HepG2 (cell line): Measurements from ENCODE around the gene GPR87. TPM values are rescaled to one million over a fixed set of nuclear protein-coding genes. Genes with fewer than 3 reads are reported as not detected.

ENCODE experiments used
- ATAC-seq: fragments of 200-7000 bp; cut with Tn5 transposase; 3 replicates; pipeline ENCODE4 v1.9.1; 2020; ENCODE audit warnings: mild to moderate bottlenecking, moderate library complexity
- BruUV-seq: library from RNA; stranded (reverse); fragments of 400-500 nt; replicated peaks from 2 replicates; lab custom pipeline; 2021; lab: Mats Ljungman, UMichigan
- CTCF ChIA-PET: fragments of 300-600 bp; formaldehyde crosslinking; extraction: SDS; loops from one replicate; lab custom pipeline; 2021; ENCODE audit warnings: low total read pairs, inconsistent platforms, low intra/inter-chr PET ratio; lab: Yijun Ruan, JAX
- POLR2A ChIA-PET: fragments of 350-600 bp; sonication (Branson Sonifier 250); formaldehyde crosslinking; loops from one replicate; lab custom pipeline; 2020; ENCODE audit warnings: antibody characterized with exemption, inconsistent platforms; lab: Yijun Ruan, JAX
- DNase-seq: peaks from one replicate; pipeline ENCODE4 v3.0.0-alpha.2; 2015; ENCODE audit warnings: low spot score
- FAIRE-seq: peaks from 3 replicates; lab custom pipeline; 2011; peaks lifted over from hg19 to GRCh38; lab: Jason Lieb, UNC
- H2AFZ ChIP-seq: one replicate; pipeline ENCODE4 v1.6.1; 2011; ENCODE audit warnings: low read length, inconsistent platforms
- H3K27ac ChIP-seq: fragments of 300-600 bp; 3 replicates; pipeline ENCODE4 v1.8.0; 2011; ENCODE audit warnings: mixed run types, mild to moderate bottlenecking, mixed read lengths, low read length, inconsistent platforms; ENCODE audit not compliant: insufficient read depth; ENCODE audit errors: extremely low read length
- H3K27me3 ChIP-seq, 2 experiments: fragments of 200-600 bp in 1 of 2; 2 replicates in 1 of 2; 3 replicates in 1 of 2; pipeline versions ENCODE4 v1.6.0 to v1.8.0; 2011; ENCODE audit warnings: low read length in 2 of 2, mild to moderate bottlenecking in 2 of 2, moderate library complexity in 2 of 2, inconsistent platforms in 1 of 2; ENCODE audit not compliant: insufficient read depth in 2 of 2, control insufficient read depth in 1 of 2
- H3K36me3 ChIP-seq, 2 experiments: fragments of 200-600 bp in 1 of 2; replicated peaks in 1 of 2; 2 replicates in 1 of 2; 3 replicates in 1 of 2; pipeline versions ENCODE4 v1.5.1 to v1.8.0; 2011; ENCODE audit warnings: low read length in 2 of 2, inconsistent platforms in 1 of 2; ENCODE audit not compliant: insufficient read depth in 2 of 2, control insufficient read depth in 1 of 2
- H3K4me1 ChIP-seq: 2 replicates; pipeline ENCODE4 v1.5.1; 2012; ENCODE audit warnings: low read length, inconsistent platforms; ENCODE audit not compliant: insufficient read depth
- H3K4me2 ChIP-seq: 2 replicates; pipeline ENCODE4 v1.6.0; 2011; ENCODE audit warnings: low read depth, low read length, inconsistent platforms
- H3K4me3 ChIP-seq, 3 experiments: fragments of 200-600 bp in 1 of 3; sonication (generic), shearing (Covaris generic) in 1 of 3; replicated peaks in 1 of 3; 2 replicates each; pipeline ENCODE4 v1.5.1; 2011 to 2016; ENCODE audit warnings: low read length in 3 of 3, inconsistent platforms in 2 of 3, low read depth in 2 of 3, mild to moderate bottlenecking in 2 of 3, control low read depth in 1 of 3, mixed read lengths in 1 of 3; ENCODE audit not compliant: insufficient read depth in 1 of 3
- H3K79me2 ChIP-seq: one replicate; pipeline ENCODE4 v1.6.1; 2011; ENCODE audit warnings: low read length, inconsistent platforms; ENCODE audit not compliant: insufficient read depth
- H3K9ac ChIP-seq: 2 replicates; pipeline ENCODE4 v1.6.0; 2011; ENCODE audit warnings: mild to moderate bottlenecking, low read depth, low read length, inconsistent platforms; ENCODE audit not compliant: insufficient read depth
- H3K9me3 ChIP-seq: 2 replicates; pipeline ENCODE4 v1.5.1; 2012; ENCODE audit warnings: mild to moderate bottlenecking, low read length
- H4K20me1 ChIP-seq: 2 replicates; pipeline ENCODE4 v1.6.0; 2011; ENCODE audit warnings: inconsistent platforms, mild to moderate bottlenecking, low read length, moderate library complexity; ENCODE audit not compliant: insufficient read depth
- ADNP ChIP-seq: sonication (generic); formaldehyde crosslinking; IDR thresholded peaks from 2 replicates; pipeline ENCODE4 v1.4.0; 2020; ENCODE audit warnings: missing genetic modification reagents
- CHD2 ChIP-seq: IDR thresholded peaks from 2 replicates; pipeline ENCODE4 v1.6.1; 2011; ENCODE audit warnings: low read depth, low read length, improper control_type of control experiment
- FOXK2 ChIP-seq: fragments of 450-650 bp; IDR thresholded peaks from 2 replicates; pipeline ENCODE4 v1.6.1; 2016
- FUBP1 ChIP-seq: sonication (generic); formaldehyde crosslinking; IDR thresholded peaks from 2 replicates; pipeline ENCODE4 v1.5.1; 2020; ENCODE audit warnings: missing genetic modification reagents, mild to moderate bottlenecking, borderline replicate concordance
- GLMP ChIP-seq: sonication (generic); formaldehyde crosslinking; IDR thresholded peaks from 2 replicates; pipeline ENCODE4 v1.9.0; 2021; ENCODE audit warnings: missing genetic modification reagents, mild to moderate bottlenecking, borderline replicate concordance
- GRHL1 ChIP-seq: sonication (generic); formaldehyde crosslinking; conservative IDR thresholded peaks from 2 replicates; pipeline ENCODE4 v1.8.0; 2022; ENCODE audit warnings: missing genetic modification reagents
- MEF2D ChIP-seq: sonication (generic); formaldehyde crosslinking; IDR thresholded peaks from 2 replicates; pipeline ENCODE4 v1.5.1; 2020; ENCODE audit warnings: mild to moderate bottlenecking, missing genetic modification reagents
- SP4 ChIP-seq: sonication (generic); formaldehyde crosslinking; IDR thresholded peaks from 2 replicates; pipeline ENCODE4 v1.8.1; 2023; ENCODE audit warnings: mild to moderate bottlenecking, missing genetic modification reagents
- ZBTB37 ChIP-seq: sonication (generic); formaldehyde crosslinking; IDR thresholded peaks from 2 replicates; pipeline ENCODE4 v1.4.0; 2020; ENCODE audit warnings: mild to moderate bottlenecking, missing genetic modification reagents
- ZNF33A ChIP-seq: sonication (generic); formaldehyde crosslinking; IDR thresholded peaks from 2 replicates; pipeline ENCODE4 v1.5.1; 2020; ENCODE audit warnings: missing genetic modification reagents, mild to moderate bottlenecking, moderate library complexity, borderline replicate concordance
- ZNF513 ChIP-seq: sonication (generic); formaldehyde crosslinking; conservative IDR thresholded peaks from 2 replicates; pipeline ENCODE4 v1.5.0; 2020; ENCODE audit warnings: missing genetic modification reagents
- WGBS: methylation state at CpG from one replicate; pipeline ENCODE4 v1.1.6; 2017; ENCODE audit warnings: low lambda C conversion rate; 5-methylcytosine and 5-hydroxymethylcytosine counted together
- in situ Hi-C: cut with HindIII; loops from 2 replicates; pipeline ENCODE4 v1.10.0; 2017; ENCODE audit warnings: low pct_unique_long_range_greater_than_20kb; ENCODE audit not compliant: extremely low pct_ligation_motif_present
- intact Hi-C: fragments of 100-400 bp; cut with micrococcal nuclease; formaldehyde crosslinking; loops from one replicate; pipeline ENCODE4 v1.10.0; 2022; ENCODE audit not compliant: unreplicated experiment
- polyA plus RNA-seq, 8 experiments: library from polyadenylated mRNA; depleted of rRNA in 3 of 8; stranded (reverse) in 7 of 8; unstranded in 1 of 8; fragments of >200 nt; fragmentation: Illumina TruSeq in 4 of 8; extraction: Trizol in 4 of 8; gene quantifications; 2 replicates each; pipeline versions ENCODE4 v1.2.1 to v1.2.3, GENCODE V29; 2011 to 2016; ENCODE audit warnings: low read depth in 4 of 8, missing spikeins in 1 of 8, mixed read lengths in 1 of 8; ENCODE audit not compliant: insufficient read depth in 1 of 8
- total RNA-seq, 5 experiments: library from RNA; depleted of rRNA; stranded (reverse); fragments of >200 nt; fragmentation: Illumina TruSeq; extraction: Trizol; gene quantifications; 2 replicates each; pipeline ENCODE4 v1.2.3, GENCODE V29; 2016; ENCODE audit warnings: low read depth in 1 of 5

GPR87 gene
- total and polyA plus RNA-seq, 2 of the 13 experiments (the other 11 are each of a cell fraction or from before 2014, with no cell fraction given): not detected

- 100% methylated on average over 1 of the region's 1 CpG for WGBS
- Histone ChIP-seq H3K27ac (no peak overlapping the region), H3K27me3 (no peaks in the 10 kb centered on the region), H3K36me3 (no peaks in the 10 kb centered on the region), H4K20me1 (no peaks in the 10 kb centered on the region), H3K9me3 (no peaks in the 10 kb centered on the region), H3K4me1 (no peaks in the 10 kb centered on the region)
- no peak for ATAC-seq
- intact Hi-C loops (no loop called here), in situ Hi-C loops (no loop called here)
- no peak for DNase-seq
- no TSS peak for BruUV-seq
- CTCF ChIA-PET: no interaction called here
- POLR2A ChIA-PET: no interaction called here
- TF ChIP-seq GLMP (CRISPR knock-in tag): no peak
- TF ChIP-seq, all 625 proteins: peak for 0
- no peak for FAIRE-seq
- Histone ChIP-seq H3K4me3 (no peak overlapping the region), H2AFZ (no peak overlapping the region), H3K79me2 (no peaks in the 10 kb centered on the region), H3K9ac (no peak overlapping the region), H3K4me2 (no peak overlapping the region)
Measured at GRCh38 chr3:151322511-151322910, 5.9 kb upstream of the GPR87 start.

- BruUV-seq: no TSS peak
- 18% methylated on average over 1 of the region's 1 CpG for WGBS
- no peak for FAIRE-seq
- TF ChIP-seq ZBTB37 (CRISPR knock-in tag) (no peak), FUBP1 (no peak), MEF2D (CRISPR knock-in tag) (no peak), FOXK2 (no peak), ZNF33A (CRISPR knock-in tag) (no peak), SP4 (CRISPR knock-in tag) (no peak), CHD2 (no peak), ADNP (CRISPR knock-in tag) (no peak), GRHL1 (CRISPR knock-in tag) (no peak), ZNF513 (CRISPR knock-in tag) (no peak)
Measured at GRCh38 chr3:151321526-151321925, 4.9 kb upstream of the GPR87 start.

More at GRCh38 chr3:151321526-151321925, 4.9 kb upstream of the GPR87 start:
- in situ Hi-C loops: no loop called here
- no peak overlapping the region for H2AFZ ChIP-seq
- H3K9ac ChIP-seq: no peak overlapping the region
- H3K27me3 ChIP-seq: no peaks in the 10 kb centered on the region
- no peaks in the 10 kb centered on the region for H4K20me1 ChIP-seq
- ATAC-seq: no peak
- H3K36me3 ChIP-seq: no peaks in the 10 kb centered on the region
- H3K27ac ChIP-seq: no peak overlapping the region
- CTCF ChIA-PET: no interaction called here
- POLR2A ChIA-PET: no interaction called here
- no peaks in the 10 kb centered on the region for H3K4me1 ChIP-seq
- H3K4me2 ChIP-seq: no peak overlapping the region
- DNase-seq: no peak
- no peaks in the 10 kb centered on the region for H3K79me2 ChIP-seq
- intact Hi-C loops: no loop called here
- no peaks in the 10 kb centered on the region for H3K9me3 ChIP-seq
- no peak overlapping the region for H3K4me3 ChIP-seq
